ENCODE results near the gene ZNF318.
"Not testable (repeated sequence)": the region's sequence is repeated elsewhere in the genome, so short reads cannot be mapped to it uniquely, and the experiment has no call there.

ZNF318 gene

GRCh38 chr6:43402820-43403219 is 33.4 kb upstream of the ZNF318 start:
- Histone ChIP-seq H3K9me3 (ENCODE audit: control insufficient read depth in 1 of 2, low read length in 2 of 2) (no peaks in the 10 kb centered on the region), H3K4me3 (ENCODE audit: low read depth in 1 of 2, low read length in 2 of 2) (no peak overlapping the region), H3K4me1 (ENCODE audit: control insufficient read depth in 1 of 2, insufficient read depth in 2 of 2, low read length in 2 of 2) (no peaks in the 10 kb centered on the region), H3K27me3 (ENCODE audit: control insufficient read depth in 1 of 2, insufficient read depth in 2 of 2, low read length in 2 of 2) (no peaks in the 10 kb centered on the region), H3K9ac (ENCODE audit: low read depth in 1 of 2, low read length in 2 of 2) (no peak overlapping the region), H3K36me3 (ENCODE audit: control insufficient read depth in 1 of 2, insufficient read depth in 2 of 2, low read length in 2 of 2) (no peaks in the 10 kb centered on the region), H3K27ac (ENCODE audit: low read depth, low read length) (no peak overlapping the region)

DNA sequence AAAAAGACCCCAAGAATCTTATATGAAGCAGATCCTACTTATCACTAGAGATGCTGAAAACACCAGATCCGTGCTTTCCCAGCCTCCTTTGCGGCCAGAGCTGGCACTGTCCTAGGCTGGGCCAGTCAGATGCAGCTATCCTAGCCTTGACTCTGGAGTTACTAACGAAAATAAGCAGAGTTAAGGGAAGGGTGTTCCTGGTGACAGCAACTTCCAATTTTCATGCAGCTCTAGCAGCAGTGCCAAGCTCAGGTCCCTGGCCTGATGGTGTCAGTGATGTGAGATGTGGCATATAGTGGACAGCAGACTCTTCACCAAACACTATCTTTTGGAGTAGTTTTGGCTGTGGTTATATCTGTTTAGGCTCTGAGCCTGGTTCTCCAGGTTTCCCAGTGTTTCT is 32.3 kb upstream of the ZNF318 start:
- H3K9me3 ChIP-seq (ENCODE audit: control insufficient read depth in 1 of 2, low read length in 2 of 2) = no peaks in the 10 kb centered on the region
- no peaks in the 10 kb centered on the region for H3K27me3 ChIP-seq (ENCODE audit: control insufficient read depth in 1 of 2, insufficient read depth in 2 of 2, low read length in 2 of 2)
- H3K27ac ChIP-seq (ENCODE audit: low read depth, low read length) = no peak overlapping the region
- no peaks in the 10 kb centered on the region for H3K4me1 ChIP-seq (ENCODE audit: control insufficient read depth in 1 of 2, insufficient read depth in 2 of 2, low read length in 2 of 2)
- H3K4me3 ChIP-seq (ENCODE audit: low read depth in 1 of 2, low read length in 2 of 2) = no peak overlapping the region
- no peak overlapping the region for H3K9ac ChIP-seq (ENCODE audit: low read depth in 1 of 2, low read length in 2 of 2)
- H3K36me3 ChIP-seq (ENCODE audit: control insufficient read depth in 1 of 2, insufficient read depth in 2 of 2, low read length in 2 of 2) = no peaks in the 10 kb centered on the region

DNA sequence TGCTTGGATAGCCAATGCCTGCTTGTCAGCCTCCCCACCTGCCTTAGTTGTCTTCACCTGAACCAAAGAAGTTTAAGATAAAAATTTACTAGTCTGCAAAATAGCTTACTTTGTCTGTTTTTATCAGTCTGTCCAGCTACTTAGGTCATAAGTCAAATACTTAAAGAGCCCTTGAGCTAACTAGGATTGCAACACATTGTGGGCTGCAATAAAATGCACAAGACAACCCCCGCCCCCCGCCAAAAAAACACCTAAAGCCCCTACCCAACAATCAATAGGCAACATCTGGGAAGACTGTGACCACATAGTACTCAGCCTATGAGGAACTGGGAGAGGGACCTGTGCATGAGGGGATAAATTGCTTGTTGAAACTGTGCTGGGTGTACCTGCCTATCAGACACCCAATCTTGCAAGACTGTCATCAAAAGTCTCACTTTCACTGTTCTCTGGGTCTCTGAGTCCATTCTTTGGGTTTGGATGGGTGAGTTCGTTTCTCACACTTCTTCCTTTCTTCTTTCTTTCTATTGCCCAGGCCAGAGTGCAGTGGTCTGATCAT is 30.6 kb upstream of the ZNF318 start:
- Histone ChIP-seq H3K9ac (ENCODE audit: low read depth in 1 of 2, low read length in 2 of 2) (no peak overlapping the region), H3K27me3 (ENCODE audit: control insufficient read depth in 1 of 2, insufficient read depth in 2 of 2, low read length in 2 of 2) (no peaks in the 10 kb centered on the region), H3K9me3 (ENCODE audit: control insufficient read depth in 1 of 2, low read length in 2 of 2) (no peaks in the 10 kb centered on the region), H3K4me3 (ENCODE audit: low read depth in 1 of 2, low read length in 2 of 2) (no peak overlapping the region), H3K27ac (ENCODE audit: low read depth, low read length) (no peak overlapping the region), H3K36me3 (ENCODE audit: control insufficient read depth in 1 of 2, insufficient read depth in 2 of 2, low read length in 2 of 2) (no peaks in the 10 kb centered on the region), H3K4me1 (ENCODE audit: control insufficient read depth in 1 of 2, insufficient read depth in 2 of 2, low read length in 2 of 2) (no peaks in the 10 kb centered on the region)

GRCh38 chr6:43396408-43397149 is 27.1 kb upstream of the ZNF318 start:
- H3K9me3 ChIP-seq (ENCODE audit: control insufficient read depth in 1 of 2, low read length in 2 of 2) = no peaks in the 10 kb centered on the region
- H3K27me3 ChIP-seq (ENCODE audit: control insufficient read depth in 1 of 2, insufficient read depth in 2 of 2, low read length in 2 of 2) = no peaks in the 10 kb centered on the region
- no peaks in the 10 kb centered on the region for H3K4me1 ChIP-seq (ENCODE audit: control insufficient read depth in 1 of 2, insufficient read depth in 2 of 2, low read length in 2 of 2)
- H3K4me3 ChIP-seq (ENCODE audit: low read depth in 1 of 2, low read length in 2 of 2) = no peak overlapping the region
- H3K36me3 ChIP-seq (ENCODE audit: control insufficient read depth in 1 of 2, insufficient read depth in 2 of 2, low read length in 2 of 2) = no peaks in the 10 kb centered on the region
- H3K27ac ChIP-seq (ENCODE audit: low read depth, low read length) = no peak overlapping the region
- H3K9ac ChIP-seq (ENCODE audit: low read depth in 1 of 2, low read length in 2 of 2) = no peak overlapping the region

GRCh38 chr6:43395776-43396175 is 26.3 kb upstream of the ZNF318 start:
- Histone ChIP-seq H3K9me3 (ENCODE audit: control insufficient read depth in 1 of 2, low read length in 2 of 2) (no peaks in the 10 kb centered on the region), H3K9ac (ENCODE audit: low read depth in 1 of 2, low read length in 2 of 2) (no peak overlapping the region), H3K27me3 (ENCODE audit: control insufficient read depth in 1 of 2, insufficient read depth in 2 of 2, low read length in 2 of 2) (peaks cover 0 to 3% of the 10 kb centered on the region in 2 donors), H3K36me3 (ENCODE audit: control insufficient read depth in 1 of 2, insufficient read depth in 2 of 2, low read length in 2 of 2) (no peaks in the 10 kb centered on the region), H3K27ac (ENCODE audit: low read depth, low read length) (no peak overlapping the region), H3K4me3 (ENCODE audit: low read depth in 1 of 2, low read length in 2 of 2) (no peak overlapping the region), H3K4me1 (ENCODE audit: control insufficient read depth in 1 of 2, insufficient read depth in 2 of 2, low read length in 2 of 2) (no peaks in the 10 kb centered on the region)

DNA sequence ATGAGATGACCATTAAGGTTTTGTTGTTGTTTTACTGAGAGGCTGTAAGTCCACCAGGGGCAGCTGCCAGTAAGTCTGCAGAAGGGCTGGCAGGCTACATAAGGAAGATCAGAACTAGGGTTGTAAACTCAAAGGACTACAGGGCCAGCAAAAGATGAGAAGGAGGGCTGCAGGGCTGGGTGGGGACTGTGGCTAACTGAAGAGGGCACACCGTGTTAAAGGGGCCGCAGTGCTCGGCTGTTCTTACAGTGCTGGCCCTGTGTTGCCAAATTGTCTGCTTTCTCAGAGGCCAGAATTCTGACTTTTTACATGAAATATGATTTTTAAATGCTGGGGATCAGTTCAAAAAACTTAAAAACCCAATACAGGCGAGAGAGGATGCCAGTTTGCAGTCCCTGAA is 25.5 kb upstream of the ZNF318 start:
- no peaks in the 10 kb centered on the region for H3K4me1 ChIP-seq (ENCODE audit: control insufficient read depth in 1 of 2, insufficient read depth in 2 of 2, low read length in 2 of 2)
- peaks cover 0 to 3% of the 10 kb centered on the region in 2 donors for H3K27me3 ChIP-seq (ENCODE audit: control insufficient read depth in 1 of 2, insufficient read depth in 2 of 2, low read length in 2 of 2)
- H3K36me3 ChIP-seq (ENCODE audit: control insufficient read depth in 1 of 2, insufficient read depth in 2 of 2, low read length in 2 of 2) = no peaks in the 10 kb centered on the region
- no peak overlapping the region for H3K27ac ChIP-seq (ENCODE audit: low read depth, low read length)
- H3K4me3 ChIP-seq (ENCODE audit: low read depth in 1 of 2, low read length in 2 of 2) = no peak overlapping the region
- no peaks in the 10 kb centered on the region for H3K9me3 ChIP-seq (ENCODE audit: control insufficient read depth in 1 of 2, low read length in 2 of 2)
- no peak overlapping the region for H3K9ac ChIP-seq (ENCODE audit: low read depth in 1 of 2, low read length in 2 of 2)

DNA sequence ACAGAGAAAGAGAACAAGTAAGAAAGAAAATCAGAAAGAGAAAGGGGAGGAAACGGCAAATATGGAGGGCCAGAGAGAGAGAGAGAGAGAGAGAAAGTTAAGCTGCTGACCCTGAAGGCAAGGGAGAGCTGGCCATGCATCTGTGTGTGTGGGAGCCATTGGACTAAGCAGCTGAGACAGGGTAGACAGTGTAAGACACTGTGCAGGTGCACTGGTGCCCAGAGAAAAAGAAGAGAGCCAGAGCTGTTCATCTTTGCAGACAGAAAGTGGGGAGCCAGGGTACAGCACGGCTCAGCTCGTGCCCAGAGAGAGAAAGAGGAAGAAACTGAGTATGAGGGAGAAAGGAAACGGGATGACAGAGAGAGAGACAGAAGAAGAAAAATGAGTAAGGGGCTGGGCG is 24.2 kb upstream of the ZNF318 start:
- Histone ChIP-seq H3K4me3 (ENCODE audit: low read depth in 1 of 2, low read length in 2 of 2) (no peak overlapping the region), H3K27ac (ENCODE audit: low read depth, low read length) (no peak overlapping the region), H3K4me1 (ENCODE audit: control insufficient read depth in 1 of 2, insufficient read depth in 2 of 2, low read length in 2 of 2) (no peaks in the 10 kb centered on the region), H3K9ac (ENCODE audit: low read depth in 1 of 2, low read length in 2 of 2) (no peak overlapping the region), H3K27me3 (ENCODE audit: control insufficient read depth in 1 of 2, insufficient read depth in 2 of 2, low read length in 2 of 2) (peaks cover 0 to 3% of the 10 kb centered on the region in 2 donors), H3K9me3 (ENCODE audit: control insufficient read depth in 1 of 2, low read length in 2 of 2) (no peaks in the 10 kb centered on the region), H3K36me3 (ENCODE audit: control insufficient read depth in 1 of 2, insufficient read depth in 2 of 2, low read length in 2 of 2) (no peaks in the 10 kb centered on the region)

DNA sequence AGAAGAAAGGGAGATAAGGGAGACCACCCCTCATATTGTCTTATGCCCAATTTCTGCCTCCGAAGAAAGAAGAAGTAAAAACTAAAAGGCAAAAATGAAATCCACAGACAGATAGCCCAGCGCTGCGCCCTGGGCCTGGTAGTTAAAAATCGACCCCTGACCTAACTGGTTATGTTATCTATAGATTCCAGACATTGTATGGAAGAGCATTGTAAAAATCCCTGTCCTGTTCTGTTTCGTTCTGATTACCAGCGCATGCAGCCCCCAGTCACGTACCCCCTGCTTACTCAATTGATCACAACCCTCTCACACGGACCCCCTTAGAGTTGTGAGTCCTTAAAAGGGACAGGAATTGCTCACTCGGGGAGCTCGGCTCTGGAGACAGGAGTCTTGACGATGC is 23.7 kb upstream of the ZNF318 start:
- H3K9me3 ChIP-seq (ENCODE audit: control insufficient read depth in 1 of 2, low read length in 2 of 2); H3K9ac ChIP-seq (ENCODE audit: low read depth in 1 of 2, low read length in 2 of 2); H3K4me1 ChIP-seq (ENCODE audit: control insufficient read depth in 1 of 2, insufficient read depth in 2 of 2, low read length in 2 of 2); H3K27me3 ChIP-seq (ENCODE audit: control insufficient read depth in 1 of 2, insufficient read depth in 2 of 2, low read length in 2 of 2); H3K27ac ChIP-seq (ENCODE audit: low read depth, low read length); H3K36me3 ChIP-seq (ENCODE audit: control insufficient read depth in 1 of 2, insufficient read depth in 2 of 2, low read length in 2 of 2); H3K4me3 ChIP-seq (ENCODE audit: low read depth in 1 of 2, low read length in 2 of 2): not testable (repeated sequence)

DNA sequence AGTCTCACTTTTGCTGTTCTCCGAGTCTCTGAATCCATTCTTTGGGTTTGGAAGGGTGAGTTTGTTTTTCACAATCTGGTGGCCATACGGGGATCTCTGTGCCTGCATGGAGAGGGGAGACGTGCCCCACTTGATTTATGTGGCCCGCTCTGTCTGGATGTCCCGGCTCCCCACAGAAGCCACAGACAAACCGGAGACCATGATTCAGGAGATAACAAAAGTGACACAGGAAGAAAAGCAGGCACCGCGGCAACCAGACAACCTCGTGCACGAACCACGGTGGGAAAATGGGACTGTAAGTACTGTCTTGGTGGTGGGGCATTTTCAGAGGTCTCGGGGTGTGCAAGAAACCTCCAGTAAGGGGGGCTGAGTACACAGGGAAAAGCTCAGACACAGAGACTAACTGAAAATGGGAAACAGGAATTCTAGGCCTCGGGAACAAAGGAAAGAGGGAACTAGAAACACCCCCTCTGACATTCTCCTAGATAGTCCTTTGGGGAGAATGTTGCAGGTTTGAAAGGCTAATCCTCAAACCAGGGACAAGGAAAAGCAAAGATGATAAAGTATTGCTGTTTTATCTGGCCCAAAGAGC is 22.1 kb upstream of the ZNF318 start:
- H3K27ac ChIP-seq (ENCODE audit: low read depth, low read length) = no peak overlapping the region
- H3K4me3 ChIP-seq (ENCODE audit: low read depth in 1 of 2, low read length in 2 of 2) = no peak overlapping the region
- H3K4me1 ChIP-seq (ENCODE audit: control insufficient read depth in 1 of 2, insufficient read depth in 2 of 2, low read length in 2 of 2) = no peaks in the 10 kb centered on the region
- no peak overlapping the region for H3K9ac ChIP-seq (ENCODE audit: low read depth in 1 of 2, low read length in 2 of 2)
- no peaks in the 10 kb centered on the region for H3K9me3 ChIP-seq (ENCODE audit: control insufficient read depth in 1 of 2, low read length in 2 of 2)
- no peaks in the 10 kb centered on the region for H3K36me3 ChIP-seq (ENCODE audit: control insufficient read depth in 1 of 2, insufficient read depth in 2 of 2, low read length in 2 of 2)
- peaks cover 0 to 3% of the 10 kb centered on the region in 2 donors for H3K27me3 ChIP-seq (ENCODE audit: control insufficient read depth in 1 of 2, insufficient read depth in 2 of 2, low read length in 2 of 2)

GRCh38 chr6:43390753-43391439 is 21.4 kb upstream of the ZNF318 start:
- H3K36me3 ChIP-seq (ENCODE audit: control insufficient read depth in 1 of 2, insufficient read depth in 2 of 2, low read length in 2 of 2); H3K4me1 ChIP-seq (ENCODE audit: control insufficient read depth in 1 of 2, insufficient read depth in 2 of 2, low read length in 2 of 2); H3K9ac ChIP-seq (ENCODE audit: low read depth in 1 of 2, low read length in 2 of 2); H3K9me3 ChIP-seq (ENCODE audit: control insufficient read depth in 1 of 2, low read length in 2 of 2); H3K4me3 ChIP-seq (ENCODE audit: low read depth in 1 of 2, low read length in 2 of 2); H3K27ac ChIP-seq (ENCODE audit: low read depth, low read length); H3K27me3 ChIP-seq (ENCODE audit: control insufficient read depth in 1 of 2, insufficient read depth in 2 of 2, low read length in 2 of 2): not testable (repeated sequence)
